ENCODE results near the gene TSHZ2. TPM values are rescaled to one million over a fixed set of nuclear protein-coding genes. Genes with fewer than 3 reads are reported as not detected.

TSHZ2 gene
- total RNA-seq, 1 experiment from 2014 or later, result 0.07 TPM

DNA sequence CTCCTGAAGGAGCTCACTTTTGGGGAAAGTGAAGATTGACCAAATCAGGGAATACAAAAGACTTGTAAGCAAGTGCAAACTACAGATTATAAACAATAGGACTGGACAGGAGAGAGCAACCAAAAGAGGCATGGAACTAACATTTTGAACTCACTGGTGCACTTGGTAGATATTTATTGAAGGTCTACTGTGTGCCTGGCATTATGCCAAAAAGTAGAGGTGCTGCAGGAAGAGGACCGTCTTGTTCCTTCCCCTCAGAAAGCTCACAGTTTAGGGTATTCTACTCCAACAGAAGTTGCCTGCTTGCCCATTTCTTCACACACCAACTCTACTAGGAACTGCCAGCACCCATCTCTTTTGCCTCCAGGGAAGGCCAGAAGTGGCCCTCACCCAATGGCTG lies 10.0 kb upstream of the TSHZ2 start:
- no peaks in the 10 kb centered on the region for H3K36me3 ChIP-seq (ENCODE audit: control insufficient read depth in 1 of 2, insufficient read depth in 2 of 2, low read length in 2 of 2)
- H2AFZ ChIP-seq (ENCODE audit: low read depth, low read length, poor library complexity, severe bottlenecking), result no peak overlapping the region
- intact Hi-C loops (cut with micrococcal nuclease), result no loop called here
- TF ChIP-seq ZNF274 (IDR thresholded peaks at IDR 0.05; ENCODE audit: low read depth, low read length) (no peak), SP1 (IDR thresholded peaks at IDR 0.05; ENCODE audit: low read depth) (no peak)
- CTCF ChIA-PET, result no interaction called here
- POLR2A ChIA-PET, result no interaction called here
- RAD21 ChIA-PET (ENCODE audit: low non-redundant PET in 1 of 2, low total read pairs in 2 of 2, uncharacterized antibody in 2 of 2, unreplicated experiment in 2 of 2), result no interaction called here
- no peaks in the 10 kb centered on the region for H3K79me2 ChIP-seq (ENCODE audit: insufficient read depth, low read length)
- no peaks in the 10 kb centered on the region for H3K27me3 ChIP-seq (ENCODE audit: insufficient read depth, low read length)
- H3K9me3 ChIP-seq (ENCODE audit: control insufficient read depth in 1 of 2, insufficient read depth in 1 of 2, low read depth in 1 of 2, low read length in 2 of 2), result no peaks in the 10 kb centered on the region
- no peaks in the 10 kb centered on the region for H4K20me1 ChIP-seq (ENCODE audit: insufficient read depth)
- no peaks in the 10 kb centered on the region for H3K9me2 ChIP-seq (ENCODE audit: insufficient read depth)
- H3K27ac ChIP-seq (ENCODE audit: low read depth, low read length), result no peak overlapping the region
- no peak overlapping the region for H3K4me3 ChIP-seq (replicated peaks in 1 of 2; ENCODE audit: low read depth in 1 of 2, low read length in 2 of 2)
- H3K4me2 ChIP-seq (ENCODE audit: low read length), result no peak overlapping the region
- no peak overlapping the region for H3K9ac ChIP-seq (ENCODE audit: low read length)
- H3K4me1 ChIP-seq (ENCODE audit: control insufficient read depth in 1 of 2, insufficient read depth in 2 of 2, low read length in 2 of 2), result no peaks in the 10 kb centered on the region
- ATAC-seq (no peak), DNase-seq (ENCODE audit: low read depth, low spot score) (no peak)
- BruUV-seq (replicated peaks), result no TSS peak

DNA sequence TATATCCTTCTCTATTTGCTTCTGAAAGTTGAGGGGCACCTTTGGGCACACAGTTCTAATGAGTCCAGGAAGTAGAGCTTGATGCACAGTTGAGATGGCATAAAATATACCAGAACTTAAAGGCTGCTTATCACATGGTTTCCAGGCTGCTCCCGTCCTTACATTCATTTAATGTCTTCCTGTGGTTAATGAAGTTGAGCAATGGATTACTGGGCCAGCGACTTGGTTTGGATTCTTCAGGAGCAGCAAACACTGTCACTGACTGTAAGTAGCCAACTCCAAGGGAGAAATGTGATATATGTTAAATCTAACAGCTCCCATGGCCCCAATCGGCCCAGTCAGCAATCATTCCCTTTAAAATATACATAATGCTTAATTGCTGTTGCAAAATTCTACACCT lies 9.0 kb upstream of the TSHZ2 start:
- Histone ChIP-seq H3K79me2 (ENCODE audit: insufficient read depth, low read length) (no peaks in the 10 kb centered on the region), H3K4me1 (ENCODE audit: control insufficient read depth in 1 of 2, insufficient read depth in 2 of 2, low read length in 2 of 2) (no peaks in the 10 kb centered on the region), H3K4me3 (replicated peaks in 1 of 2; ENCODE audit: low read depth in 1 of 2, low read length in 2 of 2) (no peak overlapping the region), H3K27ac (ENCODE audit: low read depth, low read length) (no peak overlapping the region), H3K27me3 (ENCODE audit: insufficient read depth, low read length) (no peaks in the 10 kb centered on the region), H2AFZ (ENCODE audit: low read depth, low read length, poor library complexity, severe bottlenecking) (no peak overlapping the region), H3K9ac (ENCODE audit: low read length) (no peak overlapping the region), H3K9me2 (ENCODE audit: insufficient read depth) (no peaks in the 10 kb centered on the region), H4K20me1 (ENCODE audit: insufficient read depth) (no peaks in the 10 kb centered on the region), H3K9me3 (ENCODE audit: control insufficient read depth in 1 of 2, insufficient read depth in 1 of 2, low read depth in 1 of 2, low read length in 2 of 2) (0 out of 4 replicates have a peak, but pooled peaks cover 0 to 6% of the 10 kb centered on the region in 2 experiments), H3K36me3 (ENCODE audit: control insufficient read depth in 1 of 2, insufficient read depth in 2 of 2, low read length in 2 of 2) (no peaks in the 10 kb centered on the region), H3K4me2 (ENCODE audit: low read length) (no peak overlapping the region)
- BruUV-seq (replicated peaks), result no TSS peak
- ChIA-PET CTCF (no interaction called here), RAD21 (ENCODE audit: low non-redundant PET in 1 of 2, low total read pairs in 2 of 2, uncharacterized antibody in 2 of 2, unreplicated experiment in 2 of 2) (no interaction called here), POLR2A (no interaction called here)
- TF ChIP-seq REST (IDR thresholded peaks at IDR 0.05; ENCODE audit: low read depth) (no peak), YY1 (IDR thresholded peaks at IDR 0.05; ENCODE audit: extremely low read depth, insufficient replicate concordance, low read depth, low read length) (no peak), SRF (IDR thresholded peaks at IDR 0.05; ENCODE audit: low read depth) (no peak), EGR1 (IDR thresholded peaks at IDR 0.05; ENCODE audit: low read depth) (no peak), CBX3 (IDR thresholded peaks at IDR 0.05; ENCODE audit: low read depth) (no peak), ELF1 (IDR thresholded peaks at IDR 0.05; ENCODE audit: borderline replicate concordance, low read depth) (no peak)
- TF ChIP-seq, protein P1, sequence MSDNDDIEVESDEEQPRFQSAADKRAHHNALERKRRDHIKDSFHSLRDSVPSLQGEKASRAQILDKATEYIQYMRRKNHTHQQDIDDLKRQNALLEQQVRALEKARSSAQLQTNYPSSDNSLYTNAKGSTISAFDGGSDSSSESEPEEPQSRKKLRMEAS (IDR thresholded peaks at IDR 0.05), result no peak
- TF ChIP-seq, protein P2, sequence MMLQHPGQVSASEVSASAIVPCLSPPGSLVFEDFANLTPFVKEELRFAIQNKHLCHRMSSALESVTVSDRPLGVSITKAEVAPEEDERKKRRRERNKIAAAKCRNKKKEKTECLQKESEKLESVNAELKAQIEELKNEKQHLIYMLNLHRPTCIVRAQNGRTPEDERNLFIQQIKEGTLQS (IDR thresholded peaks at IDR 0.05), result no peak
- no peak for ATAC-seq
- intact Hi-C loops (cut with micrococcal nuclease), result no loop called here
- no peak for DNase-seq (ENCODE audit: low read depth, low spot score)

Measured in HCT116 (cell line).